Stimulated activated CD8-positive, alpha-beta memory T cell treated with anti-CD3 and anti-CD28 coated beads, Interleukin-4, amount 100 ng/mL, for 24 hours (primary cell): ENCODE data around the gene FAM162B.
"Not testable (repeated sequence)": the region's sequence is repeated elsewhere in the genome, so short reads cannot be mapped to it uniquely, and the experiment has no call there.

ENCODE experiments used
- DNase-seq: peaks from one replicate; pipeline ENCODE4 v3.0.0-alpha.2; 2020; ENCODE audit warnings: low read depth

FAM162B gene

DNA sequence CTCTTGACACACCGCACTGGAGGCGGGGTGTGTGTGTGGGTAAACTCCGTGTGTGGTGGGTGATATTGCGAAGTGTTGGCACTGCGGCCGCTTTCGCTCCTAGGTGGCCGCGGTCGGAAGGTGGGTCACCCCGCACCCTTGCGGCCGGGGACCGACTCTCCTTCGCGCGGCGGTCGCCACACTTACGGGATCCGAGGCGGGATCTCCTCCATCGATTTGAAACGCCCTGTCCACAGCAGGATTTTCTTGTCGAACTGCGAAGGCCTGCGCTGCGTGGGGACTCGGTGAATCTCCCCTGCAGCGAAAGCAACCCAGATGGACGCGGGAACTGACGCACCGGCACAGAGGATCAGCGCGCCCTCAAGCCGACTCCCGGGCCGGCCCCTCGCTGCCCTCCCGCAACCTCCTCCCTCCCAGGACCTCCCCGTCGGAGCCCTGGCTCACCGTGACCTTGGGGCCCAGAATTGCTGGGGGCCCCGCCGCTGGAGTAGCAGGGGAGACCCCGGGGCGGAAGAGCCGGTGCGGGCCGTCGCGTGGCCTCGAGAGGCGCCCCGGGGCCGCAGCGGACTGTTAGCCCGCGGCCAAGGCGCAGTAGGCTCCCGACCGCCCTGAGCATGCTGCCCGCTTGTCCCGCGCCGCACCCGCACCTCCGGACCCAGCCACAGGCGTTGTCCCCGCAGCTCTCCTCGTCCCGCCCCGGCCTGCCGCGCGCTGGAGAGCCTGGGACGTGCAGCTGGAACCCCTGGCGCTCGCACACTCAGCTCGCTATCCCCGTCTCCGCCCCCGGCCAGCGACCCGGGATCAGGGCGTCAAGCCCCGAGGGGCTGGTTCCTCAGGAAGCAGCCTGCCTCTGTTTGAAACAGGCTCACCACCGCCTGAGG, at the start of gene FAM162B:
Gene FAM162B (minus strand): TSS at position 759 of the 881 bp plus-strand sequence. CDS start 143 bp downstream, at position 616.
- DNase-seq = no peak

DNA sequence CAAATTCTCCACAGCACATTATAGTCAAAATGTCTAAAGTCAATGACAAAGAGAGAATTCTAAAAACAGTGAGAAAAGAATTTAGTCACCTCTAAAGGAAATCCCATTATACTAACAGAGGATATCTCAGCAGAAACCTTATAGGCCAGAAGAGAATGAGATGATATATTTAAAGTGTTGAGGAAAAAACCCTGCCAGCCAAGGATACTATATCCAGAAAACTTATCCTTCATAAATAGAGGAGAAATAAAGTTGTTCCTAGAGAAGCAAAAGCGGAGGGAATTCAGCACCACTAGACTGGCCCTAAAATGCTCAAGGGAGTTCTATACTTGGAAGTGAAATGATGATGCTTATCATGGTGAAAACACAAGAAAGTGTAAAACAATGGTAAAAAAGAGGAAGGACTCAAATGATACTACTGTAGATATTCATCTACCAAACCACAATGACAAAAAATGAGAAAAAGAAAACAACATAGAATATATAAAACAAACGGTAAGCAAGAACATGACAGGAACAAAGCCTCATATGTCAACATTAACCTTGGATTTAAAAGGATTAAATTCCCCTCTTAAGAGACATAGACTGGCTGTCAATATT, 46.6 kb upstream of the FAM162B start:
- no peak for DNase-seq

DNA sequence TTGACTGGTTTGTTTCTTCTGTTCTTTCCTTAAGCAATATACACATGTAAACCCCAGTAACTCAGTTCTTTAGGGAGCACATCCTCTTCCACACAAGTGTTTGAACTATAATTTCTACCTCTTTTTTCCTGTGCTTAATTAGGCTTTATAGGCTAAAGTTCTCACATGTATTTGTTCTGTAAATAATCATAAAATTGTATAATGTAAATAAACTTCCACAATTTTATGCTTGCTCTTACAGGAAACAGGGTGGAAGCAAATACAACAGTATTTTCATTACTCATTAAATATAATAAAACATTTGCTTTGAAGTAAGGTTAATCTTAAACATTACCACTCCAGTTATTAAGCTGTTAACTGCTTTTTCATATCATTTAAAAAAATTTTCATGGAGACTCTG, 36.5 kb upstream of the FAM162B start:
- DNase-seq = no peak

DNA sequence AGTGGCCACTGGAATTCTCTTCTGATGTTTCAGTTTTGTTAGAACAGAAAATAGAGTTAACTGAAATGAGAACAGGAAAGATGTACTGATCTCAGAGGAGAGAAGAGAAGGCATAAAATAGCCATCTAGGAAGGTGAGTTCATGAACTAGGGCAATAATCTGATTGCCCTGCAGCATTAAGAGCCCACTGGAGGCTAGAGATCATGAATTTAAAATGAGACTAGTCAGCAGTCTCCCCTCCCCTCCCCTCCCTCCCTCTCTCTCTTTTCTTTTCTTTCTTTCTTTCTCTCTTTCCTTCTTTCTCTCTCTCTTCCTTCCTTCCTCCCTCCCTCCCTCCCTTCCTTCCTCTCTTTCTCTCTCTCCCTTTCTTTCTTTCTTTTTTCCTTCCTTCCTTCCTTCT, 34.4 kb upstream of the FAM162B start:
- no peak for DNase-seq

DNA sequence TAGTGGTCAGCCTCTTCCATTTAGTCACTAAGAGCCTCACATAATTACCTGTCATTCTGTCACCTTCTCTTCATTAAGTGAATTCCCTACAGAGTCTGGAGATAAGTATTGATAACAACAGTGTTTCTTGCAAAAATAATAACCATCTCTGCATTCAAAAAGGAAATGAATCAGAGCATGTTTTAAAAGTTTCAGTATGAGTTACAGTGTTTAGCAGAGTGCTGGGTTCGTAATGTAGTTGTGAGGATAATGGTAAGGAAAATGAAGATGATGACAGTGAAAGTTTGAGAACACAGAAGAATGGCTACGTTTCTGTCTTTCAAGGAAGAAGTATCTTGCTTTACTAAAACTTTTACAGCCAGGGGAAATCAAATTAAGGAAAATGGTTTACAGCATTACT, 32.1 kb upstream of the FAM162B start:
- DNase-seq = no peak

DNA sequence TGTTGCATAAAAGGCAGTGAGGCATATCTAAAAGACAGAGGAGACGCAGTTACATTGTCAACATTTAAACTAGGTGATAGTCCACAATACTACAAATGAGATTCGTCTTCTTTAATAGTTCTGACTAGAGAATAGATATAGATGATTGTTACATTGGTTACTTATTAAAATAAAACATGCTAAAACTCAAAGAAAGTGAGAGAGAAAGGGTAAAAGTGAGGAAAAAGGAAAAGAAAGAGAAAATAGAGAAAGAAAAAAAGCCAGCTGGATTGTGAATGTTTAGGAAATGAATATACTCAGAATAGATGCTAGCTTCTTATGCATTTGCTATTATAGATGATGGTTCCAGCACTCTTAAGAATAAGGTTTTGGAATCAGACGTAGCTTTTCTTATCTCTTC, 27.7 kb upstream of the FAM162B start:
- DNase-seq = no peak

DNA sequence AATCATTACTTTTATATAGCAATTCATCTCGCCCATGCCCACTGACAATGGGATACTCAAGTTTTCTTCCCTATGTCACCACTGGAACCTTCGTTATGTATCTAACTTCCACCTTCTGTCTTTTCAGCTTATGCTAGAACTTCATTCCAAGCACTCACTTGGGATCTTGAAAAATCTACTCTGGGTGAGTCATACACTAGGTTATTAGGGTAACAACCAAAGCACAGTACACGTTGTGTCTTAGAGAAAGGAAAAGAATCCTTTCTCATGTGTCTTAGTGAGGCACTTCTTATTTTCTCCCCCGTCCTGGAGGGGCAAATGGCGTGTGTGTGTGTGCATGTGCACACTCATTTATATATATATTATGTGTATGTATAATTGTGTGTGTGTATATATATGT, 18.3 kb upstream of the FAM162B start:
- no peak for DNase-seq

DNA sequence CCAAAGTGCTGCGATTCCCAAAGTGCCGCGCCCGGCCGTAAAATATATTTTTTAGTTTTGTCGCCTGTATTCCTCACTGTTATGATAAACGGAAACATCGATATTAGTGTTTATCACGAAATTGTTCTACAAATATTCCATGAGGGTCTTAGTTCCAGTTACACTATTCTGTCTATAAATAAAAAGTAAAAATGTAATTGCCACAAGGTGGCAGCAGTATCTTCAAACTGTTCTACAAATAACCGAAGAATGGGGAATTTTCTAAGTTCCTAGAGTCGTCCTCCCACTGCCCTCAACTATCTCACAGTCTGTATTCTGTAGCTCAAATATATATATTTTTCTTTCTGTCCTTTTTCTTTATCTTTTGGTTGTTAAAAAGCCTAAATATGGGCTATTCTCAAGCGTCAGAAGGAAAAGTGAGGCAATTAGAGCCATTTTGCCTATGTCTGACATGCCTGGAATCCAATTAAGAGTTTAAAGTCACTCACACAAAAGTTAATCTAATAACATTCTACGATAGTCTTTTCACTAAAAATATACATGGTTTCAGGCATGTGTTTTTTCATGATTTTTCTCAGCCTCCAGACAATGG, 14.2 kb upstream of the FAM162B start:
- no peak for DNase-seq

DNA sequence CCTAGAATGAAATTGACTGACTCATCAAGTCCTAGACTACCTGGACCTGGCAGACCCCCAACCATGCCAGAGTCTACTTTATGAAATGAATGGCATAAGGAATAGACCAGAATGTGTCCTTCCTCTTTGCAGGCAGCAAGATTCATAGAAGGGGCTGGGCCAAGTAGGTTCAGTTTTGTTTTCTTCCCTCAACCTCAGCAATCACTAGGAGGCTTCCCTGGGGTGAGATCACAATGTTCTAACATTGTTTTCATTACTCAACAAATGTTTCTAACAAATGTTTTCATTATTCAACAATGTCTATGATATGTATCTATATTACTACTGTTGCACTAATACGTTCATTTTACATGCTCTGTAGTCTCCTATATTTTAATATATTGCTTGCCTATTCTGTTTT, 8.4 kb upstream of the FAM162B start:
- no peak for DNase-seq

DNA sequence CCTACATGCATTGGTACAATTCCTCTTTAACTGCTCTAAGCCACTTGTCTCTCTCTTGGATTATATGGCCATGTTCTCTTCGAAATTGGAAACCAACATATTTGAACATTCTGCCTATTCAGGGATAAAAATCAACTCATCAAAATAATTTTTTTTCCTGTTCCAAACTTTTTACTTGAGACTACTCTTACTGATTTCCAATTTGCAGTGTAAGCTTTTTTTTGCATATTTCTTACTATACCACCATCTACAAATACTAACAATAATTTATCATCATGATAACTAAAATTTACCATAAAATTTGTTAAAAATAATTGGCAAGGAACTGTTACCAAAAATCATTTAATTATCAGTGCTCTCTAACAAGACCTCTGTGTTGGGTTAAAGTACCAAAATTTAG, 6.9 kb upstream of the FAM162B start:
- DNase-seq = no peak

DNA sequence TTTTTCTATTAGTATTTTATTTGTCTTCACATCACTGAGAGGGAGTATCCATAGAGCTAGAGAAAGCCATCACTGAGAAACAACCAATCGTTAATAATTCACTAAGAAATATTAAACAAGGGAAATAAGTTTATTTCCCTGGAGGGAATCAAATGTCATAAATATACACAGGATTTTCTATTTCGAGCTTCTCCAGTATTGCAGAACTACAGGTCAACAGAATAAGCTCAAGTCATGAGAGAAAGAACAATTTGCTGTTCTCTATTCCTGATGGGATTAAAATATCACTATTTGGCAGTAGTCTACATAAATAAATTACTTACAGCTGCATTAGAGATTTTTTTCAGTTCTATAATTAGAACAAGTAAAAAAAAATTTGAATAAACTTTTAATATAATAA, 2.2 kb upstream of the FAM162B start:
- DNase-seq = no peak

DNA sequence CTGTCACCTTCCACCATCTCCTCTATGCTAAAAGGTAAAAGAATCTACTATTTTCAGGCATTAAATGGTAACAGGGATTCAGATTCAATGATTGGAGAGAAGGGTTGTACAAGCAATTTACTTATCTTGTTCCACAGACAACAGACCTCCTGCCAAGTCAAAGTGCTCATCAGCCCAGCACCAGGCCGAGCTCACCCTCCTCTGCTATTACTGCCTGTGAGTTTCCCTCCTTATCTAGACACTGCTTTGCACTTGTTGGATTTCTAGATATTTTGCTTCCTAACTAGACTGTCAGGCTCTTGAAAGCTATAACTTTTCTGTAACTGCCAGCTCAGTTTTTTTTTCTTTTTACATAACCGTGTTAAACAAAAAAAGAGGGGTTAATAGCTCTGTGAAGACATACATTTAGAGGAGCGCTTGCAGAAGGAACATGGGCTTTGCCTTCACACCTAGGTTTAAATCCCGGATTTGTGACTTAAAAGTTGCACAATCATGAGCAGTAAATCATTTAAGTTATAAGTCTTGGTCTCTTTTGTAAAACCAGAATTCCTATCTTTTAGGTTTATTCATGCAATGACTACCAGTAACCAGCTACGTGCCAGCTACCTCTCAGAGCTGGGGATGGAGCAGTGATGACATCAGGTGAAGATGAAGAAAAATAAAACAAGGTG, 1.1 kb upstream of the FAM162B start:
- no peak for DNase-seq

DNA sequence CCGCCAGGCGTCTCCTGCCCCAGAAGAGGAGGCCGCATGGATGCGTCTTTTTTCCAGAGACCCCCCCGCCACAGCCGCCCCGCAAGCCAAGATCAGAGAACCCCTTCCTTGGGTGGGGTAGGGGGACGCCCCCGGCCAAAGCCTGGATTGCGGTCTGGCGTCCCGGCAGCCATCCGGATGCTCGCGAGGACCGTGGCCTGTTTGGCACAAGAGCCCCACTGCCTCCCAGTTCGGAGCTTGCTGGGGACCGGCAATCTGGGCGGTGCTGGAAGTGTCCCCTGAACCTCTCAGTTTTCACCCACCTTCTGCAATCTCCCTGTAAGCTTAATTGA, 924 bp downstream of the FAM162B start:
- no peak for DNase-seq

DNA sequence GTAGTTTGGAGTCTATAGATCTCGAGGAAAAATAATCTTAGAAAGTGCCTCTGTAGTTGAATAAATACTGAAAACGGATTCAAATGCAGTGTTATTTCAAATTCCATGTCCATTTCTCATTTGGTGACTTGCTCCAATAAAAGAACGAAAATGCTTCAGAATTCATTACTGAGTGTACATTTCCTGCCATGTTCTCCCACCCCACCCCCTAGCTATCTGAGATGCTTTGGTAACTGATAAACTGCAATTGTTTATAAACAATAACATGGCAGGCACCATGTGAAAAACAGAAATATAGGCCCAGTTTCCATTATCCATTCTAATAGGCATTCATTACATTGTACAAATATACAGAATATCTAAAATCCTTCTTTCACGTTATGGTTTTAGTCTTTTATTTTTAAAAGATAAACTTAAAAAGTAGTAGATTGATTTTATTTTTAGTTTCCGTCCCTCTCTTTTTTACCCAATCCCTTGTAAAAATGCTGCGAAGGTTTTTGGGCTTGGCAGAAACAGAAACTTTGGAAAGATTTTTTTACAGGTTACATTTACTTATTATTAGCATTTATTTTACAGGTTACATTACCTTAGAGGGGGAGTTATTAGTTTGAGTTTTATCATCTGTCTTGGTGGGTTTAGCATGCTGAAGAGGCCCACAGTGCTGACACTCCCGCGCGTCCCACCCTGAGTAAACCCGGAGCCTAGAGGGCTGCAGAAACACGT, 1.5 kb downstream of the FAM162B start:
- DNase-seq = no peak

DNA sequence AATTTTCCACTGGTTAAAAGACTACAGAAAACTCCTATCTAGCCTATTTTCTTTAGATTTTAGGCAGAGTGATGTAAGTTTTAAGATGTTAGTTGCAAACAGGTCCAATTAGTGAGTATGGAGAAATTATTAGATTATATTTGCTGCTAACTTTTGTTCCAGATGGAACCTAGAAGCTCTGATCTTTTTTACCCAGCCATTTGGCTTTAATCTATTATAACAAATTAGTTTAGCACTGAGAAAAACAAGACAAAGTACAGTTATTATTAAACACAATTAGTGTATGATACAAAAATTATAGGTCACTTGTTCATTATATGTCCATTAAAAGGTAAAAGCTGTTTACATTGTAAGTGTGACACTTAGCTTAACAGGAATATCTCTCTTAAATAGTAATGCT, 2.5 kb downstream of the FAM162B start:
- no peak for DNase-seq

DNA sequence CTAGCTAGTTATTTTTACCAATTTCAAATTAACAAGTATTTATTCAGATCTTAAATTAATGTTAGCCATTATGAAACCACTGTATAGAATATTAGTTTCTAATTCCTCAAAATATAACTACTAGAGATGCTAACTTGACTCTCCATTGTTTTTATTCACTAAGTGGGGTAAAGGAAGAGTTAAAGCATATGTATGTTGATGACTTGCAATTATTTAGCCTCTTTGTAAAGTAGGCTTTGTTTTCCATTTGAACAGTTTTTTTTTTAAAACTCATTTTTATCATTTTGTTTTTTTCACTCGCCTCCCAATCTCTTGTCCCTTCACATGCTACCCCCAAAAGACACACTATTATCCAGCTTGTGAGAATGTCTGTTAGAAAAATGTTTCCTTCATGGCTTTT, 3.3 kb downstream of the FAM162B start:
- DNase-seq = no peak

DNA sequence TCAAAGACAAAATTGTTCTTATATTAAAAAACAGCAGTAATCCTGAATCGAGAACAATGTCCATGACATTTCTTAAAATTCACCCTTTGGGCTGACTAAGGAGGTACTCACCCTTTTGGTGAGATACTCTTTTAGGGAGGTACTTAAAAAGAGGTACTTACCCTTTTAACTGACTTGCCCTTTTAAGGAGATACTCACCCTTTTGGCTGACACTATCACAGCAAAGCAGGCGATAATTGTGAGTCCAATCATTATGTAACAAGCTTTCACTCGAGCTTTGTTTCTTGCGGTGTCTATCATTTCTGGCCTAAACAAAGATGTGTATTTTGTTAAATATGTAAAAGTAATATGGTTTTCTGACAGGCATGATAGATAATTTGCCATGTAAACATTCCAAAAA, 3.7 kb downstream of the FAM162B start:
- DNase-seq = no peak

DNA sequence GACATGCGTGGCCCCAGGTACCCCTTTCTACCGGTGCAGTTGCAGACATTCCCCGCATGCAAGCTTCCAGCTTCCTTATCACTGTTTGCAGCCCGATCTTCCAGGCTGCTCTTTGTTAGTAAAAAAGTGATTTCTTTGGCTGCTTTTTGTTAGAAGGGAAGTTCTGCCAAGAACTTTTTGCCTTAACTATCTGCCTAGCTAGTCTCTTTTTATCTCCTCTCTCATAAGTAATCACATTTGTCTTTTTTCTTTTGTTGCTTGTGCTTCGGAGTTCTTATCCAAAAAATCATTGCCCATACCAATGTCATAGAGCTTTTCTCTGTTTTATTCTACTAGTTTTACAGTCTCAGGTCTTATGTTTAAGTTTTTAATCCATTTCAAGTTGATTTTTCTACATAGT, 20.3 kb downstream of the FAM162B start:
- DNase-seq = no peak

DNA sequence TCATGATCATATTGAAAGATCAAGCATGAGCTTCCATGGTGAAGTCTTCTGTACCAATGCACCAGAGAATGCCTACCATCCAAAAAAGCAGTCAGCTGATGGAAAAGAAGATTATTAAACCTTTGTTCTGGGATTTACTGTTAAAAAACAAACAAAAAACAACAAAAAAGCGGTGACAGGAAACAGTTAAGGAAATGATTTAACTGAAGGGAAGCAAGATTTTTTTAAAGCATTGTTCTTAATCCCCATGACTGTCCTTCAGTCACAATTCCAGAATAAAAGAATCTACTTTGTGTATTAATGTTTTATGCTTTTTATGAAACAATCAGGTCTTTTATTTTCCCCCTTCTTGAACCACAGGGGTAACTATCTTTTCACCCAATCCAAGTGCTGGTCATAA, 23.9 kb downstream of the FAM162B start:
- DNase-seq = no peak

DNA sequence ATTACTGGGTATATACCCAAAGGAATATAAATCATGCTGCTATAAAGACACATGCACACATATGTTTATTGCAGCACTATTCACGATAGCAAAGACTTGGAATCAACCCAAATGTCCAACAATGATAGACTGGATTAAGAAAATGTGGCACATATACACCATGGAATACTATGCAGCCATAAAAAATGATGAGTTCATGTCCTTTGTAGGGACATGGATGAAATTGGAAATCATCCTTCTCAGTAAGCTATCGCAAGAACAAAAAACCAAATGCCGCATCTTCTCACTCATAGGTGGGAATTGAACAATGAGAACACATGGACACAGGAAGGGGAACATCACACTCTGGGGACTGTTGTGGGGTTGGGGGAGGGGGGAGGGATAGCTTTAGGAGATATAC, 25.0 kb downstream of the FAM162B start:
- DNase-seq = not testable (repeated sequence)

DNA sequence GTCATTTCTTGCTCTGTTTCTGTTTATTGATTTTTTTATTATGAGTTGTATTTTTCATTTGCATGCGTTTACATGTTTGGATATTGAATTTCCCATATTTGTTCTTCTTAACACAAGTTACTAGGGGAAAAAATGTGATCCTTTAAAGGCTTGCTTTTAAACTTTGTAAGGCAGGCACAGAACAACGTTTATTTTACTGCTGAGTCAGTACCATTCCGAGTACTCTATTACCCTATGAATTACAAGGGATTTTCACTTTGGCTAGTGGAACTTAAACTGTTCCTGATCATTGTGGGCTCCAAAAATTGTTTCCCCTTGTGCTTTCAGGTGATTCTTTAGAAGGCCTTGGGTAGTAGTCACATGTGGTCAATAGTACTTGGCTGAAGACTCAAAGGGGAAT, 28.5 kb downstream of the FAM162B start:
- DNase-seq = no peak

DNA sequence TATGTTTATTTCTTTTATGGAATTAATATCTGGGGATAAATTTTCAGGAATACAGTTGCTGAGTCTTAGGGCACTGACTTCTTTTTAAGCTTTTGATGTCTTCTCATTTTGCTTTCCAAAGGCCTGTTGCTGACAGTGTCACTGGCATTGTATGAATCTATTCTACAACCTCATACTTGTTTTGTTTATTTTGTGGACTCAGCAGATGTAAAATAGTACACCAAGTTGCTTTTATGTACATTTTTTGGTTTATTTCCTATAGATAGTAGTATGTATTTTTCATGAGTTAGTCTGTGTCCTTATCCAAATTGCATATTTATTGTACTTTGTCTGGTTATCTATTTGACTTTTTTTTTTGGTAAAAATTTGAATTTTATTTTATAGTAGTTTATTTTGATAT, 35.0 kb downstream of the FAM162B start:
- DNase-seq = no peak
